Stimulated activated naive CD4-positive, alpha-beta T cell (primary cell): ENCODE data around the gene OR6C70.
"Not testable (repeated sequence)": the region's sequence is repeated elsewhere in the genome, so short reads cannot be mapped to it uniquely, and the experiment has no call there.

Experiments
- DNase-seq, 6 experiments: peaks; one replicate each; lab custom pipeline; 2025; lab: John Stamatoyannopoulos, UW

Gene OR6C70

DNA sequence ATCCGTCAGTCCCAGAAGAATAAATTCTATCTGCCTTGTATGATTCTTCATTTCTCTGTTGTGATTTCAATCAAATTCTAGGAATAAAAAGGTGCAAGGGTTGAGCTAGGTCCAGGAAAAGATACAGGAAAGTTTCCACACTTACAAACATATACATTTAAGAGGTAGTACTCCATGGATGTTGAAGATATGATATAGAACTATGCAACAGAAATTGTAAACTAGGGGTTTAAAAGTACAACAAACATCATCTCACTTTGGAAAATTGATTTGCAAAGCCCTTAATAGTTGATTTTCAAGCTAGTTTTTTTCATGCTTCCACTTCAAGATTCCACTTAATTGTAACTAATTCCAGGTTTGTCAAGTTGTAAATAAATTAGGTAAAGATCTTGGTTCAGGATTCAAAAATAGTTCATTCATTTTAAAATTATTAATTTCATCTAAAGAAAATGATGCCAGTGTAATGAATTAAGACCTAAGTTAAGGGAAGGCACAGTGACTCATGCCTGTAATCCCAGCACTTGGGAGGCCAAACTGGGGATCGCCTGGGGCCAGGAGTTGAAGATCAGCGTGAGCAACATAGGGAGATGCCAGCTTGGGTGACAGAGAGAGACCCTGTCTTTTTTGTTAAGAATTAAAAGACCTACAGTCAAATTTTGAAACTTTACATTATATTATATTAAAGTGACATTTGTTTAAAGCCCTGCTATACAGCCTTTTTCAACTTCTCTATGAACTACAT is at the start of gene OR6C70:
TSS of gene OR6C70 (minus strand) at position 51 of the 742 bp plus-strand sequence. CDS start at position 51, 0 bp downstream.
- no peak for DNase-seq

DNA sequence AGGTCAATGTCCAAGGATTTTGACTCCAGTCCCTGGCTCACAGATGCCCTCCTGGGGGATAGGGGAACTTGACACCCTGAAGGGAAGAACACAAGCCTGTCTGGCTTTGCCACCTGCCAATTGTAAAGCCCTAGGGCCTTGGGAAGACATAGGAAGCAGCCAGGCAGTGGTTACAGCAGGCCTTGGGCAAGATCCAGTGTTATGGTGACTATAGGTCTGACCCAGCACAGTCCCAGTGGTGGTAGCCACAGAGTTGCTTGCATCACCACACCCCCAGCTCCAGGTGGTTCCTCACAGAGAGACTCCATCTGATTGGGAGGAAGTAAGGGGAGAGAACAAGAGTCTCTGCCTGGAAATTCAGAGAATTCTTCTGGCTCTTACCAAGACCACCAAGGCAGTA is 46.5 kb upstream of the OR6C70 start:
- no peak for DNase-seq

DNA sequence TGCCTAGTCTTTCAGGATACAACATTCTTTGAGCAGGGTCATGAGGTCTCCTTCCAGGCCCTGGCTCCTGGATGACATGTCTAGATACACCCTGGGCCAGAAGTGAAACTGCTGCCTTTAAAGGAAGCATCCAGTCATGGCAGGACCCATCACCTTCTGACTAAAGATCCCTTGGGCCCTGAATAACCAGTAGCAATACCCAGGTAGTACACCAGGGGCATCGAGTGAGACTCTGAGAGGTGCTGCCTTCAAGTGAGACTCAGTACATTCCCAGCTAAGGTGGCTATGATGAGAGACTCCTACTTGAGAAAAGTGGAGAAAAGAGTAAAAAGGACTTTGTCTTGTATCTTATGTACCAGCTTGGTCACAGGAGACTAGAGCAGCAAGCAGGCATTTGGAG is 45.8 kb upstream of the OR6C70 start:
- DNase-seq, result no peak

DNA sequence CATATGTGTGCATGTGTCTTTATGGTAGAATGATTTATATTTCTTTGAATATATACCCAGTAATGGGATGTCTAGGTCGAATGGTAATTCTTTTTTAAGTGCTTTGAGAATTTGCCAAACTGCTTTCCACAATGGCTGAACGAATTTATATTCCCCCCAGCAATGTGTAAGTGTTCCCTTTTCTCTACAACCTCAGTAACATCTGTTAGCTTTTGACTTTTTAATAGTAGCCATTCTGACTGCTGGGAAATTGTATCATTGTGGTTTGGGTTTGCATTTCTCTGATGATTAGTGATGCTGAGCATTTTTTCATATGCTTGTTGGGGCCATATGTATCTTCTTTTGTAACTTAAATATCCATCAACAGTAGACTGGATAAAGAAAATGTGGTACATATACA is 31.7 kb upstream of the OR6C70 start:
- no peak for DNase-seq

DNA sequence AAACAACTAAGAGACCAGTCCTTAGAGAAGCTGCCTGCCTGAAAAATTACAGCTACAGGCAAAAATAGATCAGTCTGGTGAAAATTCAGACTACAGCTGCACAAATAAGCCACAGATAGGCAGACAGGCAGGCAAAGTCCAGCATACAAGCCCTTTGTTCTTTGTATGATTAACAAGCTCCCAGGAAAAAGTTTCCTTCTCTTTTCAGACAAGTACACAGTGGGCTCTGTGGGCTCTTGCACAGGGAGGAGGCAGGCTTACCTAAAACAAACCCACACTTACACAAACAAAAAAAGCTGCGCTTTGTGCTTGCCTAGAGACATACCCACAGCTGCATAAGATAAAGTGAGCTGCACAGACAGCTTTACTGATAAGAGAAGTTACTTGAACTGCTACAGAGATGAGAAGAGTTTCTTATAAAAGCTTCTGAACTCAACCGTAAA is 29.9 kb upstream of the OR6C70 start:
- DNase-seq, result no peak

DNA sequence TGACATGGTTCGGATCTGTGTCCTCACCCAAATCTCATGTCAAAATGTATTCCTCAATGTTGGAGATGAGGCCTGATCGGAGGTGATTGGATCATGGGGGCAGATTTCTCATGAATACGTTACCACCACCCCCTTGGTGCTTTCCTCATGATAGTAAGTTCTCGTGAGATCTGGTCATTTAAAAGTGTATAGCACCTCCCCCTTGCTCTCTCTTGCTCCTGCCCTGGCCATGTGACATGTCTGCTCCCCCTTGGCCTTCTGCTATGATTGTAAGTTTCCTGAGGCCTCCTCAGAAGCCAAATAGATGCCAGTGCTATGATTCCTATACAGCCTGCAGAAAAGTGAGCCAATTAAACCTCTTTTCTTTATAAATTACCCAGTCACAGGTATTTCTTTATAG is 29.3 kb upstream of the OR6C70 start:
- DNase-seq, result no peak

DNA sequence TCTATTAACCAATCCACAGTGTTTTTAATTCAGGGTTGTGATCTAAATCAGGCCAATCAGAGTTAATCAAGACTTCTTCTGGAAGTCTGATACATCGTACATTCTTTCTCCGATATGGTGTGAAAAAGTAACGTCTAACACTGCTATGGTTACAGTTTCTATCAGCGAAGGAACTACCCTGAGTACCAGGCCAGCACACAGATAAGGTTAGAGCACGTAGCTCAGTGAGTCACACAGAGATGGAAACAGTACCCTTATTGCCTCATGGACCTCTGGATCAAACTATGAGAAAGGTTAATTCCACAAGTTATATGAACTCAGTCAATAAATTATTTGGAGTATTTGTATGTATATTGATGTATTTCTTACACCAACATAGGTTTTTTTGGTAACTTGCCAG is 25.6 kb upstream of the OR6C70 start:
- DNase-seq, result no peak

DNA sequence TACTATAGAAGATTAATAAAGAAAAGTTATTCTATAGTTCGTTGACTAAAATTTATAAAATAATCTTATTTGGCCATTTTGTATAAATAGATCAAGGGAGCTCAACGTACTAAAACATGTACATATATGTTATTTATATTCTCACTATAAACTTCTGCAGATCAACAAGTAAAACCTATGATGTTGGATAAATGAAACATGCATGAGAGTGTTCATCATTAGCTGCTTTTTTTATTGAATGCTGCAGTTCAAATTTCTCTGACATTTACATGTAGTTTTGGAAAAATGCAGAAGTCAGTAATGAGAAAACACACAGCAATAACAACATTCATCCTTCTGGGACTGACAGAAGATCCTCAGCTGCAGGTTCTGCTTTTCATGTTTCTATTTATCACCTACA is 22.1 kb upstream of the OR6C70 start, which contains the start of gene OR6C68:
TSS of gene OR6C68 (plus strand) at position 301 of the 400 bp plus-strand sequence. CDS start at position 301, 0 bp downstream.
- no peak for DNase-seq

DNA sequence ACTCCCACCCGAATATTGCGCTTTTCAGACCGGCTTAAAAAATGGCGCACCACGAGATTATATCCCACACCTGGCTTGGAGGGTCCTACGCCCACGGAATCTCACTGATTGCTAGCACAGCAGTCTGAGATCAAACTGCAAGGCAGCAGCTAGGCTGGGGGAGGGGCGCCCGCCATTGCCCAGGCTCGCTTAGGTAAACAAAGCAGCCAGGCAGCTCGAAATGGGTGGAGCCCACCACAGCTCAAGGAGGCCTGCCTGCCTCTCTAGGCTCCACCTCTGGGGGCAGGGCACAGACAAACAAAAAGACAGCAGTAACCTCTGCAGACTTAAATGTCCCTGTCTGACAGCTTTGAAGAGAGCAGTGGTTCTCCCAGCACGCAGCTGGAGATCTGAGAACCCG is 14.3 kb upstream of the OR6C70 start:
- DNase-seq, result not testable (repeated sequence)

DNA sequence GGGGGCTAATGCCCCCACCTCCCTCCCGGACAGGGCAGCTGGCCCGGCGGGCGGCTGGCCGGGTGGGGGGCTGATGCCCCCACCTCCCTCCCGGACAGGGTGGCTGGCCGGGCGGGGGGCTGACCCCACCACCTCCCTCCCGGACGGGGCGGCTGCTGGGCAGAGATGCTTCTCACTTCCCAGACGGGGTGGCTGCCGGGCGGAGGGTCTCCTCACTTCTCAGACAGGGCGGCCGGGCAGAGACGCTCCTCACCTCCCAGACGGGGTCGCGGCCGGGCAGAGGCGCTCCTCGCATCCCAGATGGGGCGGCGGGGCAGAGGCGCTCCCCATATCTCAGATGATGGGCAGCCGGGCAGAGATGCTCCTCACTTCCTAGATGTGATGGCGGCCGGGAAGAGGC is 9.2 kb upstream of the OR6C70 start:
- DNase-seq, result not testable (repeated sequence)

DNA sequence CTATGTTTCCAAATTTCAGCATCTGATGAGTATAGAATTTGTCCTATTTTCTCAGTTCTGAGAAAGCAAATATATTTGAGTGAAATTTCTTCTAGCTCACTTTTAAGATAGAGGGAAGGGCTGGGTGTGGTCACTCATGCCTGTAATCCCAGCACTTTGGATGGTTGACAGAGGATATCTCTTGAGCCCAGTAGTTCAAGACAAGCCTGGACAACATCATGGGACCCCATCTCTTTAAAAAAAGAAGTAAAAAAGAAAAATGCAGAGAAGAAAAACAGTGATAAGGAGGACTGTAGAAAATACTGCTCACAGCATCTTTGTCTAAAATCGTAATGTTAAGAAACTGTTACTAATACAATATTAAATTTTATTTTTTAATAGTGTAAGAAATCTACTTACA is 2.3 kb upstream of the OR6C70 start:
- DNase-seq, result no peak

DNA sequence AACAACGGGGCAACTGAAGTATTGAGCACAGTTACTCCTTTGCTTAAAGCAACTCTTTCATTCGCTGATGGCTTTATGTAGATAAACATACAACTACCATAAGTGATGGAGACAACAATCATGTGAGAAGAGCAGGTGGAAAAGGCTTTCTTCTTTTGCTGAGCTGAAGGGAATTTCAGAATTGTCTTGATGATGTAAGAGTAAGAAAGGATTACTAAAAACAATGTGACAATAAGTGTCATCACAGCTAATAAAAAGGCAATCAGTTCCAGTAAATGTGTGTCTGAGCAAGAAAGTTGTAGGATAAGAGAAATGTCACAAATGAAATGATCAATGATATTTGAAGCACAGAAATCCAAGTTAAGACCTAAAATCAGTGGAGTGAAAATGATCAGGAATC is 647 bp downstream of the OR6C70 start:
- no peak for DNase-seq

DNA sequence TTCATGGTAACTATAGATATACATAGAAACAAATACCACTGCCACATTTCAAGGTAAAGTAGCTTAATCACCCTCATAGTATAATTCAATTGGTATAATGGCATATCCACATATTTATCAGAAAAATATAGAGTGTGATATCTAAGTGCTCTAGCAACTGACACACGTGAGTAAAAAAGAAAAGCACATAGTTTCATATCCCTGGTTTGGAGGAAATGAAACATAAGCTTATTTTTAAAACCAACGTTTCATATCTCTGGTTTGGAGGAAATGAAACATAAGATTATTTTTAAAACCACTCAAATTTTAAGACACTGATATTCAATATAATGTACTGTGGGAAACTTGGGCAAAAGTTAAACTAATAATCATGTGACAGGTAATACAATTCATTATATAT is 2.1 kb downstream of the OR6C70 start:
- DNase-seq, result no peak

DNA sequence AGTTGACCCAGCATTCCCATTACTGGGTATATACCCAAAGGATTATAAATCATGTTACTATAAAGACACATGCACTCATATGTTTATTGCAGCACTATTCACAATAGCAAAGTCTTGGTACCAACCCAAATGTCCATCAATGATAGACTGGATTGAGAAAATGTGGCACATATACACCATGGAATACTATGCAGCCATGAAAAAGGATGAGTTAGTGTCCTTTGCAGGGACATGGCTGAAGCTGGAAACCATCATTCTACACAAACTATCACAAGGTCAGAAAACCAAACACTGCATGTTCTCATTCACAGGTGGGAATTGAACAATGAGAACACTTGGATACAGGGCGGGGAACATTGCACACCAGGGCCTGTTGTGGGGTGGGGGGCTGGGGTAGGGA is 5.0 kb downstream of the OR6C70 start:
- DNase-seq, result not testable (repeated sequence)

DNA sequence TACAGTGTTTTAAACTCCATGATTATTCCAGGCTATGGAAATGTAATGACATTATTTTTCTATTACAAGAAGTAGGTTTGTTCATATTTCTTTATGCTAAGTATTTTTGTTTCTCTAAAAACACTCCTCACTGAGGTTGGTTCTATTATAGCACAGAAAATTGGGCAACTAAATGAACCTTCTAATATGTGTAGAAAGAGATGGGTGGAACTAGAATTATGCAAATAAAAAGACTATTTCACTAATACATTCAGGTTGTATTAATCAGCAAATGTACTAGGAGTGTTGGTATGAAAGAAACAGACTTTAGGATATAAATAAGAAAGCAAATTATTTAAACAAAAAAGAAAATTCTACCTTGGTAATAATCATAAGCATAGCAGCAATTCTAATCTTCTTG is 21.1 kb downstream of the OR6C70 start:
- no peak for DNase-seq

DNA sequence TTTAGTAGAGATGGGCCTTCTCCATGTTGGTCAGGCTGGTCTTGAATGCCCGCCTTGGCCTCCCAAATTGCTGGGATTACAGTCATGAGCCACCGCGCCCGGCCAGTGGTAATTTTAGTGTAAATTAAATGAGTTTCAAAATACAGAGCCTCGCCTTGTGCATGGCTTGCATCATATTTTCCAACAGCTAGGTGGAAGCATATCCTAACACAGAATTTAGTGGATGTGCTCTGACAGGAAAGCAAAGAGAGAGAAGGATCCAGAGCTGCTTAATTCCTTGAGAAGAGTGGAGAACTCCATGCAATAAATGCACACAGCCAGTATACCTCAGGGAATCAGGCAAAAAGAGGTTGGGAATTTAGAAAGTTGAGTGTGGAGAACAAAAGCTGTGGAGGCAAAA is 23.6 kb downstream of the OR6C70 start:
- DNase-seq, result no peak

DNA sequence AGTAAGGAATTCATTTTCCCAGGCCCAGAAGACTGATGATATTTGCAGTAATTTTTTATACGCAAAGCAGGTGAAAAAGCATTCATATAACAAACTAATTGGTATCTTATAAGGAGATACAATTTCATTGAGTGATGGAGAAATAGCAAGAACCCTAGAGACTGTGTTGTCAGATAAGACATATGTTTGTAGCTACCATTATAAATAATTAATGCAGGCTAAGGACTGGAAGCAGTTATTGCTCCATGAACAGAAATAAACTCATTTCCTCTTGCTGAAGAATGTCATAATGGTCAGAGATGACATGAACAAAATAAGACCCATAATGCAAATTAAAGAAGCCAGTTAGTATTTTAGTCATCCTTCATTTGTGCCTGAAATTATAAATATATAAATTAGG is 24.6 kb downstream of the OR6C70 start:
- no peak for DNase-seq

DNA sequence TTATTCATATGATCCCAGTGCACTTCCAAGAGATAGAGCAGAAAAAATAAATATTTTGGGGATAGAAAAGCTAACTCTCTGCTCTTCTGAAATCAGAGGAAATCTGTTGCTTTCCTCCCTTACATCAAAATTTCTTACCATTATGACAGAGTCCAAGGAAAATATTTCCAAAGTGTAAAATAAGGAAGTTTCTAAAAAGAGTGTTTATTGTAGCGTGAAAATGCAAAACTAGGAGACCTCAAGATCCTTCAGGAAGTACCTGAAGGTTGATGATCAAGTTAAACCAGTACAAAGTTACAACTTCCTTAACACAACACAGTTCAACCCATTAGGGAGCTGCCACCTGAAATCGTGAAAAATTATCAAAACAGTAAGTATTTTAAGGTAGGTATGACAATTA is 26.2 kb downstream of the OR6C70 start, which contains the start of gene OR6C2:
TSS of gene OR6C2 (plus strand) at position 301 of the 400 bp plus-strand sequence. CDS start 8,138 bp downstream, outside the sequence.
- no peak for DNase-seq

DNA sequence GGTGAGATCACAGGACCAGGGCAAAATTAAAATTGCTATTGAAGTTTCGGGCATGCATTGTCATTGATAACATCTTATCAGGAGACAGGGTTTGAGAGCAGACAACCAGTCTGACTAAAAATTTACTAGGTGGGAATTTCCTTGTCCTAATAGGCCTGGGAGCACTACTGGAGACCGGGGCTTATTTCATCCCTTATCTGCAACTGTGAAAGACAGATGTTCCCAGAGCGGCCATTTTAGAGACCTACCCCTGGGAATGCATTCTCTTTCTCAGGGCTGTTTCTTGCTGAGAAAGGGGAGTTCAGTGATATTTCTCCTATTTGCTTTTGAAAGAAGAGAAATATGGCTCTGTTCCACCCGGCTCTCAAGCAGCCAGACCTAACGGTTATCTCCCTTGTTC is 28.7 kb downstream of the OR6C70 start:
- DNase-seq, result not testable (repeated sequence)

DNA sequence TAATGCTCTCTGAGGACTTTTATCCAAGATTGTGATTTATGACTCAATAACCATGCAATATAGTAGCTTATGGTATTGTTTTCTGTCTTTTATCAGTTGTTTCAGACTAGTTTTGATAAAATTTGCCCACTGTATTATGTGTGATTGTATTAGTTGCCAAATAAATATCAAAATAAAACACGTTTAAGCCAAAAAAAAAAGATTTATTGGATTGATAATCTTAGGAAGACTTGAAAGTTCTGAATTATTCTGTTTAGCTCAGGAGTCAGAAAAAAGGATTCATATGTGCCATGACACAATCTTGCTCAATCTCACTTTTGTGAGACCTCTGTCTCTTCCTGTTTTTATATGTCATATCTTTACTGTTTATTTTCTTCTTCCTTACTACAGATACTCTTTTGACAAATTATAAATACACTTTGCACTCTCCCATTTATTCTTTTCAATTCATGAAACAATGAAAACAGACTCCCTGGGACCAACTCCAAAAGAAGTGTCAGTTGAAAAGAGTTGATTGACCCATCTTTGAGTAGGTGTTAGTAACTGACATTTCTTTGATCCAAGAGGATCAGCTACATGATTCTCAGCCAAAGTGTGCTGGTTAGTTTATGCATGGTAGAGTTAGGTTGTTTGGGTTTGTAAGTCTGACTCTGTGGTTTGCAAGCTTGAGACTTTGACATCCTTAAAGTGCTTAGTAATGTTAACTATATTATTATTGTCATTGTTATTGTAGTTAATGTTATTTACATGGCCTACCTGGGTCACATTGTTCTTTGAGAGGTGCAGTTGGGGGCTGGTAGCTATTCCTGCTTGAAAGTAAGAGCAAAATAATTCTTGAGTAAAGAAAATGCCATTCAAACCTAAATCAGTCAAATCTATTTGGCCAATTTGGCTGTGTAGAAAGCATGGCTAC is 41.4 kb downstream of the OR6C70 start:
- no peak for DNase-seq

DNA sequence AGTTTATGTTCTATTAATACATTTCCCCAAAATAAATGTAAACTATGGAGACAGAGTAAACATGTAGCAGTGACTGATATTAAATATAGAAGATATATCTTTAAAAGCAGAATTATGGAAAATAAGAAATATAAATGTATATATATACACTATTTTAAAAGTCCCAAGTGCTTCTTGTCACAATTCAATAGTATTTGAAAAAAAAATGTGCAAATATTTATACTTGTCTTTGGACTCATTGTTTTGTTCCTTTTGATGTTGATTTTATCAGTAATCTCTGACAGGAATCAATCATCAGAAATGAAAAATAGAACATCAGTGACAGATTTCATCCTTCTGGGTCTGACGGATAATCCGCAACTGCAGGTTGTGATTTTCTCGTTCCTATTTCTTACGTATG is 44.0 kb downstream of the OR6C70 start, which contains the start of gene OR6C76:
TSS of gene OR6C76 (plus strand) at position 301 of the 400 bp plus-strand sequence. CDS start at position 301, 0 bp downstream.
- no peak for DNase-seq

DNA sequence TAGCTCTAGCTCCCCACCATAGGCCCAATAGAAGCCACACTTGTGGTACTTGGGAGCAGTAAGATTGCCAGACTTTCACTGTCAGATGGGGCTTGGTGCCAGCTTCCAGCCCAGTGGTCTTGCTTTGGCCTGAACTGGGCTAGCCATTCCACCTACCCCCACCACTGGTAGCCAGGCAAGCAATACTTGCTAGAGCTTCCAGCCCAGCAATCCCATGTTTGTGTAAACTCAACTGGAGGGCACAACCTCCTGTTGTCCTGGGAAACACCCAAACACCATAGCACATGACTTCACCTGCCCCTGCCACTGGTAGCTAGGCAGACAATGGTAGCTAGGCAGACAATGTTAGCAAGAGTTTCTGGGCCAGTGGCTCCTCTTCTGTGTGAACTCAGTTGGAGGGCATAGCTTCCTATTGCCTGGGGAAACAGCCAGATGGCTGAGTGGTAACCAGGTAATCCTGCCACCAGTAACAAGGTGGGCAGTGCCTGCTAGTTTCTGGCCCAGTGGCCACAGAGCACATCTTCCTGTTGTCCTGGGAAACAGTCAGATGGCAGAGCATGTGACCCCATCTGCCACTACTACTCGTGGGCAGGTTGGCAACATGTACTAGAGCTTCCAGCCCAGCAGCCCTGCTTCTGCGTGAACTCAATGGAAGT is 49.5 kb downstream of the OR6C70 start:
- DNase-seq, result no peak
